ENCODE measurements around the gene TFPI.
A peak's percentile ranks its signal among the peaks of the same experiment; 100 is the strongest.
"Not testable (repeated sequence)": the region's sequence is repeated elsewhere in the genome, so short reads cannot be mapped to it uniquely, and the experiment has no call there.

TFPI gene

GRCh38 chr2:187554011-187554703 is at the start of gene TFPI:
Gene TFPI (minus strand): TSS chr2:187554435. CDS start chr2:187503768, 50,667 bp downstream.
- DNase-seq (ENCODE audit: low read depth), result peak; percentile 68

- DNase-seq (ENCODE audit: low read depth), result no peak
These were observed 40.6 kb upstream of the TFPI start for GRCh38 chr2:187594801-187595200.

- DNase-seq (ENCODE audit: low read depth), result no peak
These were observed 39.5 kb upstream of the TFPI start for GRCh38 chr2:187593697-187594096.

- DNase-seq (ENCODE audit: low read depth), result no peak
These were observed 38.9 kb upstream of the TFPI start for GRCh38 chr2:187593098-187593497.

GRCh38 chr2:187590175-187590574 is 35.9 kb upstream of the TFPI start:
- no peak for DNase-seq (ENCODE audit: low read depth)

GRCh38 chr2:187586011-187586641 is 31.9 kb upstream of the TFPI start:
- peak; percentile 20 for DNase-seq (ENCODE audit: low read depth)

- DNase-seq (ENCODE audit: low read depth), result no peak
These were observed 27.1 kb upstream of the TFPI start for GRCh38 chr2:187581125-187581896.

GRCh38 chr2:187580462-187581124 is 26.4 kb upstream of the TFPI start:
- peak; percentile 74 for DNase-seq (ENCODE audit: low read depth)

- no peak for DNase-seq (ENCODE audit: low read depth)
These were observed 23.1 kb upstream of the TFPI start for GRCh38 chr2:187577310-187577709.

GRCh38 chr2:187576906-187577305 is 22.7 kb upstream of the TFPI start:
- no peak for DNase-seq (ENCODE audit: low read depth)

- no peak for DNase-seq (ENCODE audit: low read depth)
These were observed 21.5 kb upstream of the TFPI start for GRCh38 chr2:187575751-187576067.

- DNase-seq (ENCODE audit: low read depth), result peak; percentile 48
These were observed 20.9 kb upstream of the TFPI start for GRCh38 chr2:187574969-187575750.

- DNase-seq (ENCODE audit: low read depth), result no peak
These were observed 19.5 kb upstream of the TFPI start for GRCh38 chr2:187573722-187574121.

- DNase-seq (ENCODE audit: low read depth), result not testable (repeated sequence)
These were observed 17.8 kb upstream of the TFPI start for GRCh38 chr2:187571996-187572395.

- DNase-seq (ENCODE audit: low read depth), result no peak
These were observed 15.3 kb upstream of the TFPI start for GRCh38 chr2:187569571-187569970.

GRCh38 chr2:187569042-187569441 is 14.8 kb upstream of the TFPI start:
- no peak for DNase-seq (ENCODE audit: low read depth)

- peak; percentile 84 for DNase-seq (ENCODE audit: low read depth)
These were observed 12.9 kb upstream of the TFPI start for GRCh38 chr2:187567126-187567525.

- DNase-seq (ENCODE audit: low read depth), result no peak
These were observed 12.5 kb upstream of the TFPI start for GRCh38 chr2:187566712-187567111.

- no peak for DNase-seq (ENCODE audit: low read depth)
These were observed 12.0 kb upstream of the TFPI start for GRCh38 chr2:187566266-187566665.

GRCh38 chr2:187565618-187566017 is 11.4 kb upstream of the TFPI start:
- not testable (repeated sequence) for DNase-seq (ENCODE audit: low read depth)

GRCh38 chr2:187556493-187556892 is 2.3 kb upstream of the TFPI start:
- DNase-seq (ENCODE audit: low read depth), result not testable (repeated sequence)

- no peak for DNase-seq (ENCODE audit: low read depth)
These were observed 458 bp upstream of the TFPI start for GRCh38 chr2:187554704-187555082.
